ENCODE data around the gene HINFP. TPM values are rescaled to one million over a fixed set of nuclear protein-coding genes. Genes with fewer than 3 reads are reported as not detected.
"Not testable (repeated sequence)": the region's sequence is repeated elsewhere in the genome, so short reads cannot be mapped to it uniquely, and the experiment has no call there.

The HINFP gene
- total RNA-seq, 1 donor from 2014 or later: 22.1 TPM

DNA sequence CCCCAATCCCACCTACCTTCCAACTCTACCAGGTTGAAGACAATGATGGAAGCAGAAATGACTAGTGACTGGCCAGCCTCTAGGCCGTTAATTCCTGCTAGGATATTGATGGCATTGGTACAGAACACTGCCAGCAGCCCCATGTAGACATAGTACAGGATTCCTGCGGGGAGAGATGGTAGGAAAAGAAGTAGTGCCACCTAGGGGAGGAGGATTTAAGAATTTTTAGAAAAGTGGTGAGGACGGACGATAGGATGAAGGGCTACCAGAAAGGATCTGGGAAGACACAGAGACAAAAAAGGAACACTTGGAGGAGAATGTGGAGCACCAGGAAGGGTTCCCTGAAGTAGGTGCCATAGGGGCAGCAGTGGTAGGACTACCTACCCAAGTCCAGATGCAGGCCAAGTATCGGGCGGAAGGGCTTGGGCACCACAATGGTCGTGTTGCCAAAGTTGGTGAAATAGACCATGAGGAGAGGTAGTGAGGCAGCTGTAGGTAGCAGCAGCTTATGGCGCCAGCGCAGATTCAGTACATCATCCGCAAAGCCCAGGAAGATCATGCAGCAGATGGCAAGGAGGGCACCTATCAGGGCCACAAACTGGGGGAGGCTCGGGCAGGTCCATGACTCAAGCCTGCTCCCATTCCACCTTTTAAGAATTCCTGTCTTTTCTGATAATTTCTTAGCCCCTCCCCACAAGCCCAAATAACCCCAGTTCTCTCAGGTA lies 21.0 kb upstream of the HINFP start:
- intact Hi-C loops (cut with DNase I): loop anchor here (10.0 kb wide), 1 partner anchor 234 kb away; the partner anchor contains the start of gene RNF26
- DNase-seq (ENCODE audit: extremely low spot score in 2 of 2): no peak
- no peaks in the 10 kb centered on the region for H3K9me3 ChIP-seq
- TF ChIP-seq CTCF (IDR thresholded peaks at IDR 0.05): no peak
- TF ChIP-seq POLR2AphosphoS5 (IDR thresholded peaks at IDR 0.05; ENCODE audit: insufficient read depth in 1 of 2, low read depth in 1 of 2): no peak
- TF ChIP-seq POLR2A (IDR thresholded peaks at IDR 0.05): no peak
- H3K27ac ChIP-seq: no peak overlapping the region
- peaks cover 0 to 21% of the 10 kb centered on the region in 2 donors for H3K36me3 ChIP-seq
- peaks cover 39% of the 10 kb centered on the region for H3K4me1 ChIP-seq
- H3K4me3 ChIP-seq: peak overlapping the region; percentile 71 to 96
- no peaks in the 10 kb centered on the region for H3K27me3 ChIP-seq

DNA sequence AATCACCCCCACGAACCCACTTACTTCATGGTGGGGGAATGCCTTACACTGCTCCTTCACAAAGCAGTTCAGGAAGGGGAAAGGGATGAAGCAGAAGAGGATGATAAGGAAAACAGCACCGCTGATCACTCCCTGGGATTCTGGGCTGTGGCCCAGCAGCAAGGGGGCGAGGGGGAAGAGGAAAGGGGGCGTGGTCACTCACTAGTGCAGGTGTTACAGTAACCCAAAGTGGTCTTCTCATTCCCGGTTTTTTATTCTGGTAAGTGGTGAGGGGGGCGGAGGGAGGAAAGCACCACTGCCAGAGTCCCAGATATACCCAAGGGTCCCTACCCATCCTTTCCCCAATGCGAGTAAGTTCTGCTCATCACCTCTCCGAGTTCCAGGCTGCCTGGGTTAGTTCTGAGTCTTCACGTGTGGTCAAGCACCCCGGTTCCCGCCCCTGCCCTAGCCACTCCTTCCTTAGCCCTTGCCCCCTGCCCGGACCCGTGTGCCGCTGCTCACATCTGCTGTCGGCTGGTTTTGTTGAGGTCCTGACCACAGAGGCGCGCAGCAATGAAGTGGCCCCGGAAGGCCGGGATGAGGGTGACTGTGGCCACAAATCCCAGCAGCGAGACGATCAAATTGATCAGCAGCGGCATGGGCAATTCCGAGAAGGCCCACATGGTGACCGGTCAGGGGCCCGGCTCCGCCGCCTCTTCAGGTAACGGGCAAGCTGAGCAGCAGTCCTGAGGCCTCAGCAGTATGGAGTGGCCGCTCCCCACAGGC lies 20.2 kb upstream of the HINFP start:
- TF ChIP-seq POLR2A (IDR thresholded peaks at IDR 0.05) (no peak), POLR2AphosphoS5 (IDR thresholded peaks at IDR 0.05; ENCODE audit: insufficient read depth in 1 of 2, low read depth in 1 of 2) (no peak), CTCF (IDR thresholded peaks at IDR 0.05) (no peak)
- Histone ChIP-seq H3K27me3 (no peaks in the 10 kb centered on the region), H3K4me3 (peak overlapping the region; percentile 71 to 96), H3K27ac (peak overlapping the region; percentile 86), H3K36me3 (peaks cover 0 to 21% of the 10 kb centered on the region in 2 donors), H3K4me1 (peaks cover 35% of the 10 kb centered on the region), H3K9me3 (no peaks in the 10 kb centered on the region)
- DNase-seq (ENCODE audit: extremely low spot score in 2 of 2): no peak
- intact Hi-C loops (cut with DNase I): loop anchor here (10.0 kb wide), 1 partner anchor 234 kb away; the partner anchor contains the start of gene RNF26

- DNase-seq (ENCODE audit: extremely low spot score in 2 of 2): peak in 1 of 2 donors; percentile 98
- peaks cover 0 to 16% of the 10 kb centered on the region in 2 donors for H3K36me3 ChIP-seq
- peaks cover 43% of the 10 kb centered on the region for H3K4me1 ChIP-seq
- no peaks in the 10 kb centered on the region for H3K27me3 ChIP-seq
- H3K4me3 ChIP-seq: peak within 1 kb of the TSS; percentile 71 to 96
- H3K9me3 ChIP-seq: no peaks in the 10 kb centered on the region
- intact Hi-C loops (cut with DNase I): loop anchor here (10.0 kb wide), 1 partner anchor 233 kb away; the partner anchor contains the start of gene RNF26
- H3K27ac ChIP-seq: peak within 1 kb of the TSS; percentile 86
- TF ChIP-seq POLR2AphosphoS5 (IDR thresholded peaks at IDR 0.05; ENCODE audit: insufficient read depth in 1 of 2, low read depth in 1 of 2) (peak; percentile 66 to 96), CTCF (IDR thresholded peaks at IDR 0.05) (peak in 2 of 3 experiments; percentile 13 to 33), POLR2A (IDR thresholded peaks at IDR 0.05) (peak in 1 of 2 donors; percentile 9)
Measured at GRCh38 chr11:119101759-119102423, 19.5 kb upstream of the HINFP start, which contains the start of gene DPAGT1. Gene DPAGT1, minus strand, starts transcription at chr11:119101853. Its CDS starts 198 bp downstream, at chr11:119101655.

DNA sequence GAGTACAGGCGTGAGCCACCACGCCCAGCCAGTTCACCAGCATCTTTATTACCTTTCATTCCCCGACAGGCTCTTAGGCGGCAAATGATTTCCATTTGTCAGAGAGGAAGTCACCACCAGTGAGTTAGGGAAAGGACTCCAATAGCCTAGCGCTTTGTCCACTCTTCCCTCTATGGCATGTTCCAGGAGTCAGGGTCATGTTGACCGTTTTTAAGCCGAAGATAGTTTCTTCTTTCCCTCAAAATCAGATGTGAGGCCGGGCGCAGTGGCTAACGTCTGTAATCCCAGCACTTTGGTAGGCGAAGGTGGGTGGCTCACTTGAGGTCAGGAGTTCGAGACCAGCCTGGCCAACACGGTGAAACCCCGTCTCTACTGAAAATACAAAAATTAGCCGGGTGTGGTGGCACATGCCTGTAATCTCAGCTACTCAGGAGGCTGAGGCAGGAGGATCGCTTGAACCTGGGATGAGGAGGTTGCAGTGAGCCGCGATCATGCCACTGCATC lies 18.2 kb upstream of the HINFP start:
- not testable (repeated sequence) for H3K27me3 ChIP-seq; DNase-seq (ENCODE audit: extremely low spot score in 2 of 2); H3K9me3 ChIP-seq; H3K36me3 ChIP-seq
- H3K27ac ChIP-seq: peak overlapping the region; percentile 86
- peak overlapping the region; percentile 71 to 96 for H3K4me3 ChIP-seq
- peaks cover 47% of the 10 kb centered on the region for H3K4me1 ChIP-seq
- intact Hi-C loops (cut with DNase I): loop anchor here (10.0 kb wide), 1 partner anchor 232 kb away; the partner anchor contains the start of gene RNF26

GRCh38 chr11:119103793-119104192 lies 17.6 kb upstream of the HINFP start:
- Histone ChIP-seq H3K27ac (peak overlapping the region; percentile 86), H3K4me1 (peaks cover 52% of the 10 kb centered on the region), H3K4me3 (no peak overlapping the region), H3K9me3 (no peaks in the 10 kb centered on the region), H3K36me3 (no peaks in the 10 kb centered on the region), H3K27me3 (no peaks in the 10 kb centered on the region)
- no peak for DNase-seq (ENCODE audit: extremely low spot score in 2 of 2)
- TF ChIP-seq CTCF (IDR thresholded peaks at IDR 0.05) (no peak), POLR2A (IDR thresholded peaks at IDR 0.05) (no peak), POLR2AphosphoS5 (IDR thresholded peaks at IDR 0.05; ENCODE audit: insufficient read depth in 1 of 2, low read depth in 1 of 2) (no peak)
- intact Hi-C loops (cut with DNase I): loop anchor here (10.0 kb wide), 1 partner anchor 231 kb away; the partner anchor contains the start of gene RNF26
